HL-60/S4 treated with retinoic acid at 250 ng/mL for 4 days and 3 days (cell line): ENCODE data around the gene POLE.

Experiments used
- in situ Hi-C: fragments of 300-500 bp; cut with MboI; formaldehyde crosslinking; loops from 2 replicates; pipeline ENCODE4 v1.7.0; 2022; ENCODE audit warnings: low sequenced_read_pairs

POLE gene

DNA sequence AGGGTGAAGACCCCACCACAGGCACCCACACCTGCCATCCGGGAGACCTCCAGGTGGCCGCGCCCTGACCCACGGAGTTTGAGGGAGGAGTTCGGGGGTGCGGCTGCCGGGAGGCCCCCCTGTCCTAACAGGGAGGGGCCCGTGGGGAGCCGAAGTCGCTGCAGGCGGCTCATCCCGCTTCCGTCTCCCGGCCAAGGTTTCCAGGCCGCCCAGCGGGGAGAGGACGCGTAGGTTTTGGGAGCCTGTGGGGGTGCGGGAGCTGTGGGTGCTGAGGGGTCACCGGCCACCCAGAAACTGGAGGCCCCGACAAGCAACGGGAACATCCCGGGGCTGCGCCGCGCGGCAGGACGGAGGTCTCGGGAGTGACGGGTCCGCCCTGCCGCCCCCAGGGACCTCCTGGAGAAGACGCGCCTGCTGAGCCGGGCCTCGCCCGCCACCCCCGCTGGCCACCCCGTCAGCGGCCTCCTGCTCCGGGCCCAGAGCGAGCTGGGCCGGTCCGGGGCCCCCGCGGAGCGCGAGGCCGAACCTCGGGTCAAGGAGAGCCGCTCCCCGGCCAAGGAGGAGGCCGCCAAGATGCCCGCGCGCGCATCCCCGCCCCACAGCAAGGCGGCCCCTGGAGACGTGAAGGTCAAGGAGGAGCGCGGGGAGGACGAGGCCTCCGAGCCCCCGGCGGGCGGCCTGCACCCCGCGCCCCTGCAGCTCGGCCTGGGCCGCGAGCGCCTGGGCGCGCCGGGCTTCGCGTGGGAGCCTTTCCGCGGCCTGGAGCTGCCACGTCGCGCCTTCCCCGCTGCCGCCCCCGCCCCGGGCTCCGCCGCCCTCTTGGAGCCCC, 104.3 kb downstream of the POLE start:
- in situ Hi-C loops, result no loop called here

DNA sequence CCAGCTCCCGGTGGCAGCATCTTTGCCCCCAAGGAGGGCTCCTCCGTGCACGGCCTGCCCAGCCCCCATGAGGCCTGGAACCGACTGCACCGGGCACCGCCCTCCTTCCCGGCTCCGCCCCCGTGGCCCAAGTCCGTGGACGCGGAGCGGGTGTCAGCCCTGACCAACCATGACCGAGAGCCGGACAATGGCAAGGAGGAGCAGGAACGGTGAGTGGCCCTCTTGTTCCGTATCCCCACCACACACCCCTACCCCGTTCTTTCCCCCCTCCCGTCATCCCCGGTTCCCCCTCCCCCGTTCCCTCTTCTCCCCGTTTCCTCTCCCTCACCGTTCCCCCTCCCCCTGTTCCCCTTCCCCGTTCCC, 105.1 kb downstream of the POLE start:
- in situ Hi-C loops, result no loop called here

DNA sequence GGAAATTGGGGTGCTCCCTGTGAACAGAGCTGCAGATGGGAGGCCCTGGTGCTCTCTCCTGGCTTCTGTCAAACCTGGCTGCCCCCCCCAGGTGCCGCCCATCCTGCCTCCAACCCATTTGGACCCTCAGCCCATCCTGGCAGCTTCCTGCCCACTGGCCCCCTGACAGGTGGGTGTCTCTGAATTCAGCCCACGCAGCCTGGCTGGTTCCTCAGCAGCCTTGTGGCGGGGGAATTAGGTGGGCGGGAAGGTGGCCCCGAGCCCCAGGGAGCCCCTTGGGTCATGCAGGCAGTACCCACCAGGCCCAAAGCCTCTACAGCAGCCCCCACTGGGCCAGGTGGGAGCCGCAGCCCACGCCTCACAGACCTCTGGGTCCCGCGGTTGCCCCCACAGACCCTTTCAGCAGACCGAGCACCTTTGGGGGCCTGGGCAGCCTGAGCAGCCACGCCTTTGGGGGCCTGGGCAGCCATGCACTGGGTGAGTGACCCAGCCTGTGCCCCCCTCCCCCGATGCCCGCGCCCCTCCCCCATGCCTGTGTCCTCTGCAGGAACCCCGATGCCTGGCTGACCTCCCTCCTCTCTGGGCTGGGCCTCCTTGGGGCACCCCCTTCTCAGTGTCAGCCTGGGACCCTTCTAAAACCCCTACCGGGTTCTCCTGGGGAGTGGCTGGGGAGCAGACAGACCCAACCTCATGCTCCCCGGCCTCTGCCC, 105.6 kb downstream of the POLE start:
- in situ Hi-C loops, result no loop called here

DNA sequence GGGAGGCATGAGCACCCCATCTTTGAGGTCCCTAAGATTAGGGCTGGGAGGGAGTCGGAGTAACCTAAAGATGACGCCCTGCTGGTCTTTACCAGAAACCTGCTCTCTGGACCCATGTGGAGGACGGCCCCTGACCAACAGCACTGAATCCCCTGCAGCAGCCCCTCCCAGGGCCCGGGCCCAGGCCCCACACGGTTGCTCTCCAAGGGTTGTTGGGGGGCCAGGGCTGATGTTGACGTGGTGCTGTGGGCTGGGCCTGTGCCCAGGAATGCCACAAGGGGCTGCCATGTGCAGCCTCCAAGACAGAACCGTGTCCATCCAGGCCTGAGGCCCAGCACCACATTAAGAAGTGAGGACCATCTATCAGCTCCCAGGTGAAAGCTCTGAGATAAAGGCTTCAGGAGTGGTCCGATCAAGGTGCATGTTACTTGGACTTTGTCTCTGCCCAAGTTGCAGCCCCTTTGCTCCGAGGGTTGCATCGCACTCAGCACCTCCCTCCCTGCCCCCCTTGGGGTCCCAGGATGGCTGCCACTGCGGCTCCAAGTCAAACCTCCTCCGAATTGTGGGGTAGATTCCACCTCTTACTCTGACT, 106.3 kb downstream of the POLE start:
- in situ Hi-C loops, result no loop called here

DNA sequence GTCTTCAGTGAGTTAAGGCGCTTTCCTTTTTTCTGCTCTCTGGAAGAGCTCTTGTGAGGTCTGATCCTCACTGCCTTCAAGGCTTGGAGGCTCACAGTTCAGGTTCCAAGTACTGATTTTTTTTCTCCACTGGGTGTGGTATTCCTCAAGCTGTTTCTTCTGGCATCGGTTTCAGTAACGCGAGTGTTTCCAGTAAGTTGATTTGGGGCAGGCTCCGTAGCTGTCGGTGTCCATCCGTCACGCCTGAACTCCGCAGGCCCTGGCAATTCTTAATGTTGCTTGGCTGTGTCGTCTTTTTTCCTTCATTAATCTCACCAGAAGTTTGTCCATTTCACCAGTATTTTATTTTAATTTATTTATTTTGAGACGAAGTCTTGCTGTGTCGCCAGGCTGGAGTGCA, 107.4 kb downstream of the POLE start:
- in situ Hi-C loops, result no loop called here

DNA sequence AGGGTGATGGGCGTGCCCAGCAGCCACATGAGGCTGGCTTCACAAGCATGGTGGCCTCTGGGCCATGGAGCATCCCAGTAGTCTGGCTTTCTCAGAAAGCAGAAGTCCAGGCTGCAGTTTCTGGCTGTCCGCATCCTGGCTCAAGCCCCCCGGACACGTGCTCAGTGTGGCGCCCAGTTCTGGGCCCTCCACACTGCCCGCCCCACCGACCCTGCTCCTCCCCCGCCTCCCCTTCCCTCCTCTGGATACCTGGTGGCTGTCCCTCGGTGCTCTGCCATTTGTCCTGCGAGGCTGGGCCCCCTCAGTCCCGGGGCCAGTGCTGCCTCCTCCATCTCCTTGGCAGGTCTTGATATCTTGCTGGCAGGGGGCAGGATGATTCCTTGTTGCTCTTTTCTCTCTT, 108.3 kb downstream of the POLE start:
- in situ Hi-C loops, result no loop called here

DNA sequence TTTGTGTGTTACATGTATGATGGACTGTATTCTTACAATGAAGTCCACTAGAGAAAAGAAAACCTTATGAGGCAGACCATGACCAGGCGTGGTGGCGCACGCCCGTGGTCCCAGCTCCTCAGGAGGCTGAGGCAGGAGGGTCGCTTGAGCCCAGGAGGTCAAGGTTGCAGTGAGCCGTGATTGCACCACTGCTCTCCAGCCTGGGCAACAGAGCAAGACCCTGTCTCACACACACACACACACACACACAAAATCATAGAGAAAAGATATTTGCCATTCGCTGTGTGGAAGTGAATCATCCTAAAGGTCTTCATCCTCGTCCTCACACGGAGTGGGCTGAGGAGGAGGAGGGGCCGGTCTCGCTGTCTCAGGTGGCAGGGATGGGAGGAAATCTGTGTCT, 109.0 kb downstream of the POLE start:
- in situ Hi-C loops, result no loop called here

DNA sequence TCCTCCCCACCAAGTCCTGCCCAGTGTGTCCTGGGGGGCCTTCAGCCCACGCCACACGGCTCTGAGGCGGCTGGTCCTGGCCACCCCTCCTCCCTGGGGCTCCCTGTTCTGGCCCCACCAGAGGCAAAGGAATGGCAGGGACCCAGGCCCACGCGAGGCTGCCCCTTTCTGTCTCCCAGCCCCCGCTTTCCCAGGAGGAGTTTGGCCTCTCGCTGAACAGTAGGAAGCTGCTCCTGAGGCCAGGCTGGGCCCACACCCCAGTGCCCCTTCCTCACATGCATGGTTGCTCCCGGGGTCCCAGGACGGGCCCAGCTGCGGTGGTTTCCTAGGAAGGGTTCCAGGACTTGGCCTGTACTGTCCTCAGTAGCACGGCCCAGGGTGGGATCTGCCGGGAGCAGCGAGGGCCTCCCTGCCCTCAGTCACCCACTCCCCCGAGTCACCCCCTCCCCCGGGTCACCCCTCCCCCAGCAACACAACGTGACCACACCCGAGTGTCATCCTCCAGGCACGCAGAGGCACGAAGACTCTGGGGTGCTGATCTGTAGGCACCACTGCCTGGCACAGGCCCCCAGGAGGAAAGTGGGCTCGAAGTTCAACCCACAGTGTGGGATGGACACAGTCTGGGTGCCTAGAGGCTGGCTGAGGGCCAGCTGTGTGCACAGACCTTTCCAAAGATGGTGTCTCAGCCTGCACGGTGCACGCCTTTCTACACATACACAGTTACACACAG, 109.8 kb downstream of the POLE start:
- in situ Hi-C loops, result no loop called here

DNA sequence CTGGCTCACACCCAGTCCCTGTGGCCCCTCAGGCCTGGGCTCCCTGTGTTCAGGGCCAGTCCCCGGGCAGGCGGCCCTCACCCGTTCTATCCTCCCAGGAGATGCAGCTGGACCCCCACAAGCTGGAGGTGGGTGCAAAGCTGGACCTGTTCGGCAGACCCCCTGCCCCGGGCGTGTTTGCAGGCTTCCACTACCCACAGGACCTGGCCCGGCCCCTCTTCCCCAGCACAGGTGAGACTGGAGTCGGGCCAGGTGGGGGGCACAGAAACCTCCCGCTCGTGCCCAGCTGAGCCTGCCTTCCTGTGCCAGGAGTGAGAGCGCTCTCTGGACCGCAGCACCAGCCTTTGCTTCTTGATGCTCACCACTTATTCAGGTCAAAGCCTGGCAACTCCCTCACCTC, 110.4 kb downstream of the POLE start:
- in situ Hi-C loops, result no loop called here

DNA sequence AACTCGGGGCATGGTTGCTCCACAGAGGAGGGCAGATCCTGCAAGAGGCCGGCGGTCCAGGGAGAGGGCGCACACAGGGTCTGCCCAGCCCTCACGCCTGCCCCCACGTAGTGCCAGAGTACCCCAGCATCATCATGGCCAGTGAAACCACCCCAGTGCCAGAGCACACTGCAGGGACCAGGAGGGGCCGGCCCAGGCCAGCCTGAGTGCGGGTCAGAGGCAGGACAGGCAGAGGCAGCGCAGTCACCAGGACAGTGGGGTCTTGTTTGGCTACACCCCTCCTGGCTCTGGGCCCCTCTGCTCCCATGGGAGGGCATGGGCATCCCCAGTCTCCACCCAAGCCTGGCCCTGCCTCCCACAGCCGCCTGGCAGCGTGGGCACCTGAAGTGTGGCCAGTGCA, 111.5 kb downstream of the POLE start:
- in situ Hi-C loops, result no loop called here

DNA sequence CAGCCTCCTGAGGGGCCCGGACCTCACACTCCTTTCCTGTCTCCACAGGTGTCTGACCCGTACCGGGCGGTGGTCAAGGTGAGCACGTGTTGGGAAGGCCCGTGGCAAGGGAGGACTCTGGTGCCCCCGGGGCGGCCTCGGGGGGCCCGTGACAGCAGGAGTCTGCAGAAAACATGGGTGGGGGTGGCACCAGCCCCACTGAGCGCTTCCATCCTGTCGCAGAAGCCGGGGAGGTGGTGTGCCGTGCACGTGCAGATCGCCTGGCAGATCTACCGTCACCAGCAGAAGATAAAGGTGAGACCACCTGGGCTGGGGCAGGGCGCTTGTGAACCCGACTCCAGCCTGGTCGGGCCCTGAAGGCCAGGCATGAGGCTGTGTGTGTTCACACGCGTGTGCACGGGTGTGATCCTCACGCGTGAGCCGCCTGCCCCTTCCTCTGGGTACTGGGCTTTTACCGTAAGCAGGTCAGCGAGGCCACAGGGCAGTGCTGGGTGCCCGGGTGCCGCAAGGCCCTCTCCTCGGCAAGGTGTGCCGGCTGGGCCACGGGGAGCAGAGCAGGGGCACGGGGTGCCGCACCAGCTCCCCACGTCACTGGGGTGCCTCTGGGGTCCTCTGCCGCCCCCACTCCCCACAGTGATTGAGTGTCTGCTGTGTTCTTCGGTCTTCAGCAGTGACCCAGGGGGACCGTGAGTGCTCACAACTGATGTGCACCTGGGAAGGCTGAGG, 112.7 kb downstream of the POLE start:
- in situ Hi-C loops, result no loop called here
